K562 (cell line): Measurements from ENCODE around the gene ZDHHC11. TPM values are rescaled to one million over a fixed set of nuclear protein-coding genes. Genes with fewer than 3 reads are reported as not detected.

Experiments
- CTBP1 ChIP-seq: fragments of 450-650 bp; IDR thresholded peaks from 2 replicates; pipeline ENCODE4 v1.6.1; 2016; ENCODE audit warnings: borderline replicate concordance
- FOXK1 ChIP-seq: sonication (generic); formaldehyde crosslinking; IDR thresholded peaks from 2 replicates; pipeline ENCODE4 v1.8.0; 2022; ENCODE audit warnings: missing genetic modification reagents, mild to moderate bottlenecking, borderline replicate concordance
- GTF2B ChIP-seq: IDR thresholded peaks from 2 replicates; pipeline ENCODE4 v1.6.1; 2011; ENCODE audit not compliant: insufficient read length; ENCODE audit errors: extremely low read depth
- HDAC1 ChIP-seq, 2 experiments: fragments of 450-650 bp; IDR thresholded peaks; 2 replicates each; pipeline ENCODE4 v1.6.1; 2016 to 2017; ENCODE audit warnings: inconsistent platforms in 1 of 2, mild to moderate bottlenecking in 1 of 2, moderate library complexity in 1 of 2
- RBBP5 ChIP-seq: fragments of 200-600 bp; sonication (generic); IDR thresholded peaks from 2 replicates; pipeline ENCODE4 v1.6.1; 2012; ENCODE audit warnings: borderline replicate concordance, mild to moderate bottlenecking, low read length, control low read depth, inconsistent platforms; ENCODE audit not compliant: insufficient read depth, poor library complexity, severe bottlenecking
- SMAD2 ChIP-seq: fragments of 150-350 bp; IDR thresholded peaks from 2 replicates; pipeline ENCODE4 v1.6.1; 2014; ENCODE audit warnings: low read depth, mild to moderate bottlenecking, low read length
- ZBTB26 ChIP-seq: fragments of 450-650 bp; formaldehyde crosslinking; IDR thresholded peaks from 2 replicates; pipeline ENCODE4 v1.4.0; 2022; ENCODE audit warnings: missing genetic modification characterization
- ZKSCAN1 ChIP-seq: fragments of 150-350 bp; IDR thresholded peaks from 2 replicates; pipeline ENCODE4 v1.6.1; 2016; ENCODE audit warnings: low read depth, low read length
- ZKSCAN8 ChIP-seq: fragments of 200-800 bp; sonication (Bioruptor generic); IDR thresholded peaks from 2 replicates; pipeline ENCODE4 v1.6.1; 2016; ENCODE audit warnings: missing genetic modification characterization, missing compliant biosample characterization
- ZNF274 ChIP-seq: IDR thresholded peaks from 2 replicates; pipeline ENCODE4 v1.6.1; 2011; ENCODE audit warnings: low read depth, mild to moderate bottlenecking, low read length, moderate library complexity, borderline replicate concordance
- ZNF354B ChIP-seq: fragments of 250-450 bp; sonication (Bioruptor Pico); IDR thresholded peaks from 2 replicates; pipeline ENCODE4 v1.4.0; 2020
- polyA plus RNA-seq, 8 experiments: library from polyadenylated mRNA; depleted of rRNA in 4 of 8; stranded (reverse) in 5 of 8; unstranded in 3 of 8; fragments of >200 nt; fragmentation: Nextera tagmentation in 2 of 8; fragmentation: Illumina TruSeq in 1 of 8; extraction: Ambion mirVana in 2 of 8; extraction: Trizol in 1 of 8; gene quantifications; 2 replicates each; pipeline versions ENCODE4 v1.2.1 to v1.2.3, GENCODE V29; 2011 to 2014; ENCODE audit warnings: inconsistent platforms in 1 of 8, missing spikeins in 1 of 8
- total RNA-seq, 7 experiments: library from RNA; depleted of rRNA in 6 of 7; stranded (reverse); fragments of >200 nt in 6 of 7; fragmentation: Illumina TruSeq in 2 of 7; extraction: Trizol in 2 of 7; gene quantifications; 2 replicates each; pipeline versions ENCODE4 v1.2.1 to v1.2.3, GENCODE V29; 2011 to 2021; ENCODE audit warnings: low replicate concordance in 1 of 7
- TF ChIP-seq, protein P1 (sequence below): IDR thresholded peaks from 2 replicates; pipeline ENCODE4 v1.6.1; 2012; ENCODE audit warnings: low read depth, low read length, improper control_type of control experiment, borderline replicate concordance
- TF ChIP-seq, protein P2 (sequence below): IDR thresholded peaks from 2 replicates; pipeline ENCODE4 v1.6.1; 2016; ENCODE audit warnings: missing genetic modification characterization, missing compliant biosample characterization

Gene ZDHHC11
- total and polyA plus RNA-seq, 9 of the 15 experiments (the other 6 are each of a cell fraction or from before 2014, with no cell fraction given) = 0.07 to 2.3 (median 0.52) TPM

DNA sequence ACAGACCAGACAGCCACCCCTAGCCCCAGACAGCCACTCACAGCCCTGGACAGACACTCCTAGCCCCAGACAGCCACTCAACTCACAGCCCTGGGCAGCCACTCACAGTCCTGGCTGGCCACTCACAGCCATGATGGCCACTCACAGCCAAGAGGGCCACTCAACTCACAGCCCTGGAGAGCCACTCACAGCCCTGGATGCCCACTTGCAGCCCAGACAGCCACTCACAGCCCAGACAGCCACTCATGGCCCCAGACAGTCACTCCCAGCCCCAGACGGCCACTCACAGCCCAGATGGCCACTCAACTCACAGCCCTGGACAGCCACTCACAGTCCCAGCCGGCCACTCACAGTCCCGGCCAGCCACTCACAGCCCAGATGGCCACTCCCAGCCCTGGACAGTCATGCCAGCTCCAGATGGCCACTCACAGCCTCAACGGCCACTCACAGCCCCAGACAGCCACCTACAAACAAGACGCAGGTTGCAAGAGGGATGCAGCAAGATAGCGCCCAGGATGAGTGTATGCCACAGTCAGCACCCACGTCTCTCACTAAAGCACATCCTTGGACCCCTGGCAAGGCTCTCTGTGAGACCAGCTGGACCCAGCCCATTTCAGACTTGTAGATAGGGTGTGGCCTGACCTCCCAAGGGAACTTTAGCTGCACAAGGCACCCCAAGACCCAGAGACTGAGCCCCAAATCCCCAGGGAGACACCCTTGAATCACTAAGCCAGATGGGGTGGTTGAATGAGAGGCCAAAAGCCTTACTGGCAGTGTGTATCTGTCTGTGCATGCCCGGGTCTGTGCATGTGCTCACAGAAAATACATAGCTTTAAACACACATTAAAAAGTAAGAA, 88.7 kb downstream of the ZDHHC11 start (continued):
- no peak for TF ChIP-seq RBBP5
- TF ChIP-seq CTBP1 = no peak
- no peak for TF ChIP-seq FOXK1 (CRISPR knock-in tag)
- TF ChIP-seq ZKSCAN8 = no peak
- no peak for TF ChIP-seq ZNF354B (CRISPR knock-in tag)
- TF ChIP-seq, protein P1, sequence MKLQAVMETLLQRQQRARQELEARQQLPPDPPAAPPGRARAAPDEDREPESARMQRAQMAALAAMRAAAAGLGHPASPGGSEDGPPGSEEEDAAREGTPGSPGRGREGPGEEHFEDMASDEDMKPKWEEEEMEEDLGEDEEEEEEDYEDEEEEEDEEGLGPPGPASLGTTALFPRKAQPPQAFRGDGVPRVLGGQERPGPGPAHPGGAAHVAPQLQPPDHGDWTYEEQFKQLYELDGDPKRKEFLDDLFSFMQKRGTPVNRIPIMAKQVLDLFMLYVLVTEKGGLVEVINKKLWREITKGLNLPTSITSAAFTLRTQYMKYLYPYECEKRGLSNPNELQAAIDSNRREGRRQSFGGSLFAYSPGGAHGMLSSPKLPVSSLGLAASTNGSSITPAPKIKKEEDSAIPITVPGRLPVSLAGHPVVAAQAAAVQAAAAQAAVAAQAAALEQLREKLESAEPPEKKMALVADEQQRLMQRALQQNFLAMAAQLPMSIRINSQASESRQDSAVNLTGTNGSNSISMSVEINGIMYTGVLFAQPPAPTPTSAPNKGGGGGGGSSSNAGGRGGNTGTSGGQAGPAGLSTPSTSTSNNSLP = no peak
- no peak for TF ChIP-seq ZBTB26 (CRISPR knock-in tag)
- TF ChIP-seq SMAD2 = no peak
- no peak for TF ChIP-seq ZNF274
- no peak for TF ChIP-seq ZKSCAN1
- TF ChIP-seq HDAC1 (IDR thresholded peaks at IDR 0.05) = no peak
- TF ChIP-seq, protein P2, sequence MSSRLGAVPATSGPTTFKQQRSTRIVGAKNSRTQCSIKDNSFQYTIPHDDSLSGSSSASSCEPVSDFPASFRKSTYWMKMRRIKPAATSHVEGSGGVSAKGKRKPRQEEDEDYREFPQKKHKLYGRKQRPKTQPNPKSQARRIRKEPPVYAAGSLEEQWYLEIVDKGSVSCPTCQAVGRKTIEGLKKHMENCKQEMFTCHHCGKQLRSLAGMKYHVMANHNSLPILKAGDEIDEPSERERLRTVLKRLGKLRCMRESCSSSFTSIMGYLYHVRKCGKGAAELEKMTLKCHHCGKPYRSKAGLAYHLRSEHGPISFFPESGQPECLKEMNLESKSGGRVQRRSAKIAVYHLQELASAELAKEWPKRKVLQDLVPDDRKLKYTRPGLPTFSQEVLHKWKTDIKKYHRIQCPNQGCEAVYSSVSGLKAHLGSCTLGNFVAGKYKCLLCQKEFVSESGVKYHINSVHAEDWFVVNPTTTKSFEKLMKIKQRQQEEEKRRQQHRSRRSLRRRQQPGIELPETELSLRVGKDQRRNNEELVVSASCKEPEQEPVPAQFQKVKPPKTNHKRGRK (tag) = no peak
- TF ChIP-seq GTF2B = no peak
